Measurements from ENCODE around the gene TMEM131.

DNA sequence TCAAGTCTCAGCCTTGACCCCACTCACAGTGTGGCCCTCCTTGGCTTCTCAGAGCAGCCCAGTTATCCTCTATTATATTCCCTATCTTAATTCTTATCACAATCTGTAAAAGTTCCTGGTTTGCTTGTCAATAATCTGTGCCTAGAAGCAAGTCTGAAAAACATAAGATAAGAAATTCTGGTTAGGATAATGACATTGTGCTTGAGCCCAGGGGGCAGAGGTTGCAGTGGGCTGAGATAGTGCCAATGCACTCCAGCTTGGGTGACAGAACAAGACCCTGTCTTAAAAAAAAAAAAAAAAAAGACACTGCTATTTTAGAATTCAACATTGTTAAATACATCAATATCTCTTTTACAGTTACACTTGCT lies 63.9 kb downstream of the TMEM131 start:
- TF ChIP-seq NANOG (IDR thresholded peaks at IDR 0.05; ENCODE audit: borderline replicate concordance) (no peak), CREB1 (CRISPR knock-in tag; IDR thresholded peaks at IDR 0.05; ENCODE audit: low read depth) (no peak), STAT1 (IDR thresholded peaks at IDR 0.05; ENCODE audit: unreplicated experiment) (no peak), POLR2AphosphoS5 (IDR thresholded peaks at IDR 0.05; ENCODE audit: low read depth) (no peak), EZH2 (IDR thresholded peaks at IDR 0.05; ENCODE audit: low read depth, unreplicated experiment) (no peak), ZNF114 (CRISPR knock-in tag; IDR thresholded peaks at IDR 0.05) (no peak), EZH2phosphoT487 (IDR thresholded peaks at IDR 0.05; ENCODE audit: unreplicated experiment) (no peak), ETS1 (IDR thresholded peaks at IDR 0.05) (no peak), JUNB (IDR thresholded peaks at IDR 0.05; ENCODE audit: unreplicated experiment) (no peak), ZNF462 (CRISPR knock-in tag; IDR thresholded peaks at IDR 0.05) (no peak)
- TF ChIP-seq, protein P1, sequence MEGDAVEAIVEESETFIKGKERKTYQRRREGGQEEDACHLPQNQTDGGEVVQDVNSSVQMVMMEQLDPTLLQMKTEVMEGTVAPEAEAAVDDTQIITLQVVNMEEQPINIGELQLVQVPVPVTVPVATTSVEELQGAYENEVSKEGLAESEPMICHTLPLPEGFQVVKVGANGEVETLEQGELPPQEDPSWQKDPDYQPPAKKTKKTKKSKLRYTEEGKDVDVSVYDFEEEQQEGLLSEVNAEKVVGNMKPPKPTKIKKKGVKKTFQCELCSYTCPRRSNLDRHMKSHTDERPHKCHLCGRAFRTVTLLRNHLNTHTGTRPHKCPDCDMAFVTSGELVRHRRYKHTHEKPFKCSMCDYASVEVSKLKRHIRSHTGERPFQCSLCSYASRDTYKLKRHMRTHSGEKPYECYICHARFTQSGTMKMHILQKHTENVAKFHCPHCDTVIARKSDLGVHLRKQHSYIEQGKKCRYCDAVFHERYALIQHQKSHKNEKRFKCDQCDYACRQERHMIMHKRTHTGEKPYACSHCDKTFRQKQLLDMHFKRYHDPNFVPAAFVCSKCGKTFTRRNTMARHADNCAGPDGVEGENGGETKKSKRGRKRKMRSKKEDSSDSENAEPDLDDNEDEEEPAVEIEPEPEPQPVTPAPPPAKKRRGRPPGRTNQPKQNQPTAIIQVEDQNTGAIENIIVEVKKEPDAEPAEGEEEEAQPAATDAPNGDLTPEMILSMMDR (conservative IDR thresholded peaks at IDR 0.05; ENCODE audit: low read depth in 2 of 2), result no peak
- TF ChIP-seq, protein P2, sequence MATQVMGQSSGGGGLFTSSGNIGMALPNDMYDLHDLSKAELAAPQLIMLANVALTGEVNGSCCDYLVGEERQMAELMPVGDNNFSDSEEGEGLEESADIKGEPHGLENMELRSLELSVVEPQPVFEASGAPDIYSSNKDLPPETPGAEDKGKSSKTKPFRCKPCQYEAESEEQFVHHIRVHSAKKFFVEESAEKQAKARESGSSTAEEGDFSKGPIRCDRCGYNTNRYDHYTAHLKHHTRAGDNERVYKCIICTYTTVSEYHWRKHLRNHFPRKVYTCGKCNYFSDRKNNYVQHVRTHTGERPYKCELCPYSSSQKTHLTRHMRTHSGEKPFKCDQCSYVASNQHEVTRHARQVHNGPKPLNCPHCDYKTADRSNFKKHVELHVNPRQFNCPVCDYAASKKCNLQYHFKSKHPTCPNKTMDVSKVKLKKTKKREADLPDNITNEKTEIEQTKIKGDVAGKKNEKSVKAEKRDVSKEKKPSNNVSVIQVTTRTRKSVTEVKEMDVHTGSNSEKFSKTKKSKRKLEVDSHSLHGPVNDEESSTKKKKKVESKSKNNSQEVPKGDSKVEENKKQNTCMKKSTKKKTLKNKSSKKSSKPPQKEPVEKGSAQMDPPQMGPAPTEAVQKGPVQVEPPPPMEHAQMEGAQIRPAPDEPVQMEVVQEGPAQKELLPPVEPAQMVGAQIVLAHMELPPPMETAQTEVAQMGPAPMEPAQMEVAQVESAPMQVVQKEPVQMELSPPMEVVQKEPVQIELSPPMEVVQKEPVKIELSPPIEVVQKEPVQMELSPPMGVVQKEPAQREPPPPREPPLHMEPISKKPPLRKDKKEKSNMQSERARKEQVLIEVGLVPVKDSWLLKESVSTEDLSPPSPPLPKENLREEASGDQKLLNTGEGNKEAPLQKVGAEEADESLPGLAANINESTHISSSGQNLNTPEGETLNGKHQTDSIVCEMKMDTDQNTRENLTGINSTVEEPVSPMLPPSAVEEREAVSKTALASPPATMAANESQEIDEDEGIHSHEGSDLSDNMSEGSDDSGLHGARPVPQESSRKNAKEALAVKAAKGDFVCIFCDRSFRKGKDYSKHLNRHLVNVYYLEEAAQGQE (IDR thresholded peaks at IDR 0.05; ENCODE audit: unreplicated experiment), result no peak
